Thymus (tissue), 11 donors: ENCODE data around the gene CDCA3. TPM values are rescaled to one million over a fixed set of nuclear protein-coding genes. Genes with fewer than 3 reads are reported as not detected.
A peak's percentile ranks its signal among the peaks of the same experiment; 100 is the strongest.

ENCODE experiments used
- DNase-seq, 9 donors: peaks; one replicate each; pipeline ENCODE4 v3.0.0-alpha.2; 2013; ENCODE audit warnings: low spot score in 9 of 9, low read depth in 6 of 9, missing footprints in 1 of 9
- H3K27ac ChIP-seq, 2 donors: one replicate each; pipeline ENCODE4 v1.5.1; 2013; ENCODE audit warnings: control low read depth in 1 of 2, low read depth in 1 of 2, low read length in 1 of 2, mild to moderate bottlenecking in 1 of 2, moderate library complexity in 1 of 2
- H3K27me3 ChIP-seq, 2 donors: one replicate each; pipeline ENCODE4 v1.5.1; 2013; ENCODE audit warnings: low read length in 1 of 2; ENCODE audit not compliant: control insufficient read depth in 2 of 2, insufficient read depth in 1 of 2
- H3K36me3 ChIP-seq, 2 donors: one replicate each; pipeline ENCODE4 v1.5.1; 2013; ENCODE audit warnings: low read length in 1 of 2, mild to moderate bottlenecking in 1 of 2, moderate library complexity in 1 of 2; ENCODE audit not compliant: control insufficient read depth in 2 of 2, insufficient read depth in 2 of 2
- H3K4me1 ChIP-seq, 2 donors: one replicate each; pipeline ENCODE4 v1.5.1; 2013; ENCODE audit warnings: low read length in 2 of 2; ENCODE audit not compliant: control insufficient read depth in 2 of 2, insufficient read depth in 2 of 2
- H3K4me3 ChIP-seq, 2 donors: one replicate each; pipeline ENCODE4 v1.5.1; 2013; ENCODE audit warnings: low read length in 2 of 2, control low read depth in 1 of 2, mild to moderate bottlenecking in 1 of 2
- H3K9me3 ChIP-seq, 2 donors: one replicate each; pipeline ENCODE4 v1.5.1; 2013; ENCODE audit warnings: low read length in 1 of 2, mild to moderate bottlenecking in 1 of 2; ENCODE audit not compliant: control insufficient read depth in 2 of 2, insufficient read depth in 1 of 2
- WGBS: extraction: QIAGEN DNeasy Blood & Tissue Kit; methylation state at CpG from one replicate; pipeline ENCODE4 v1.1.7; 2013; 5-methylcytosine and 5-hydroxymethylcytosine counted together
- polyA plus RNA-seq: library from polyadenylated mRNA; stranded (reverse); fragments of 200-250 nt; gene quantifications from one replicate; pipeline ENCODE4 v1.2.3, GENCODE V29; 2013
- total RNA-seq: library from RNA; stranded (reverse); fragments of 120-200 nt; gene quantifications from one replicate; pipeline ENCODE4 v1.2.4, GENCODE V29; 2013
- donor health status: healthy.

The CDCA3 gene
- total and polyA plus RNA-seq, 2 donors: 5.9 to 44.3 TPM

GRCh38 chr12:6816598-6816997, 34.5 kb downstream of the CDCA3 start:
- peaks cover 4 to 32% of the 10 kb centered on the region in 2 donors for H3K4me1 ChIP-seq
- 89% methylated on average over 3 of the region's 3 CpGs for WGBS
- H3K4me3 ChIP-seq: no peak overlapping the region
- no peak for DNase-seq
- peaks cover 0 to 3% of the 10 kb centered on the region in 2 donors for H3K9me3 ChIP-seq
- H3K36me3 ChIP-seq: peaks cover 69 to 86% of the 10 kb centered on the region in 2 donors
- peaks cover 0 to 5% of the 10 kb centered on the region in 2 donors for H3K27me3 ChIP-seq
- H3K27ac ChIP-seq: no peak overlapping the region

- DNase-seq: no peak
- Histone ChIP-seq H3K36me3 (peaks cover 68 to 77% of the 10 kb centered on the region in 2 donors), H3K4me1 (peaks cover 0 to 16% of the 10 kb centered on the region in 2 donors), H3K4me3 (no peak overlapping the region), H3K27me3 (no peaks in the 10 kb centered on the region), H3K9me3 (peaks cover 0 to 3% of the 10 kb centered on the region in 2 donors), H3K27ac (no peak overlapping the region)
- 91% methylated on average over 4 of the region's 4 CpGs for WGBS
Observed at GRCh38 chr12:6813363-6813762, 37.7 kb downstream of the CDCA3 start.

- WGBS: 83% methylated on average over 1 of the region's 1 CpG
- peak overlapping the region in 1 of 2 donors; percentile 39 for H3K27ac ChIP-seq
- no peak for DNase-seq
Observed at GRCh38 chr12:6810758-6811157, 40.3 kb downstream of the CDCA3 start.

GRCh38 chr12:6809056-6809455, 42.0 kb downstream of the CDCA3 start:
- Histone ChIP-seq H3K36me3 (peaks cover 39 to 62% of the 10 kb centered on the region in 2 donors), H3K4me3 (no peak overlapping the region), H3K4me1 (peaks cover 0 to 11% of the 10 kb centered on the region in 2 donors), H3K27ac (no peak overlapping the region), H3K9me3 (no peaks in the 10 kb centered on the region), H3K27me3 (no peaks in the 10 kb centered on the region)
- no peak for DNase-seq
- 94% methylated on average over 10 of the region's 10 CpGs for WGBS

More at GRCh38 chr12:6810758-6811157, 40.3 kb downstream of the CDCA3 start:
- H3K36me3 ChIP-seq: peaks cover 54 to 66% of the 10 kb centered on the region in 2 donors
- no peak overlapping the region for H3K4me3 ChIP-seq
- H3K27me3 ChIP-seq: no peaks in the 10 kb centered on the region
- H3K9me3 ChIP-seq: no peaks in the 10 kb centered on the region
- peaks cover 0 to 11% of the 10 kb centered on the region in 2 donors for H3K4me1 ChIP-seq

GRCh38 chr12:6807170-6807569, 43.9 kb downstream of the CDCA3 start:
- Histone ChIP-seq H3K27me3 (no peaks in the 10 kb centered on the region), H3K27ac (no peak overlapping the region), H3K9me3 (no peaks in the 10 kb centered on the region), H3K36me3 (peaks cover 41 to 61% of the 10 kb centered on the region in 2 donors), H3K4me1 (peaks cover 0 to 11% of the 10 kb centered on the region in 2 donors), H3K4me3 (no peak overlapping the region)
- WGBS: 95% methylated on average over 1 of the region's 1 CpG
- no peak for DNase-seq

GRCh38 chr12:6799147-6799546, 51.9 kb downstream of the CDCA3 start:
- DNase-seq: no peak
- Histone ChIP-seq H3K27ac (no peak overlapping the region), H3K4me3 (no peak overlapping the region), H3K27me3 (peaks cover 0 to 4% of the 10 kb centered on the region in 2 donors), H3K9me3 (no peaks in the 10 kb centered on the region), H3K4me1 (peaks cover 5 to 33% of the 10 kb centered on the region in 2 donors), H3K36me3 (peaks cover 63 to 87% of the 10 kb centered on the region in 2 donors)
- WGBS: 93% methylated on average over 5 of the region's 5 CpGs

Other genes with a start within 250 kb of the CDCA3 start
- 177 TPM for gene CHD4, start 243.9 kb downstream of the CDCA3 start, total RNA-seq
- 230 TPM for gene CHD4, start 243.9 kb downstream of the CDCA3 start, polyA plus RNA-seq
- 2.4 TPM for gene LPAR5, start 215.3 kb downstream of the CDCA3 start, total RNA-seq
- 3.2 TPM for gene LPAR5, start 215.3 kb downstream of the CDCA3 start, polyA plus RNA-seq
- gene ACRBP, start 203.9 kb downstream of the CDCA3 start, total RNA-seq: 2.0 TPM
- 10.5 TPM for gene ACRBP, start 203.9 kb downstream of the CDCA3 start, polyA plus RNA-seq
- gene ING4, start 188.2 kb downstream of the CDCA3 start, total RNA-seq: 74.0 TPM
- 70.0 TPM for gene ING4, start 188.2 kb downstream of the CDCA3 start, polyA plus RNA-seq
- 17.2 TPM for gene ZNF384, start 161.9 kb downstream of the CDCA3 start, total RNA-seq
- gene ZNF384, start 161.9 kb downstream of the CDCA3 start, polyA plus RNA-seq: 39.3 TPM
- 0.09 TPM for gene PIANP, start 150.5 kb downstream of the CDCA3 start, total RNA-seq
- 0.23 TPM for gene PIANP, start 150.5 kb downstream of the CDCA3 start, polyA plus RNA-seq
- gene COPS7A, start 127.2 kb downstream of the CDCA3 start, total RNA-seq: 28.0 TPM
- 39.8 TPM for gene COPS7A, start 127.2 kb downstream of the CDCA3 start, polyA plus RNA-seq
- 69.5 TPM for gene MLF2, start 98.1 kb downstream of the CDCA3 start, total RNA-seq
- 131 TPM for gene MLF2, start 98.1 kb downstream of the CDCA3 start, polyA plus RNA-seq
- gene PTMS, start 84.9 kb downstream of the CDCA3 start, total RNA-seq: 21.9 TPM
- 186 TPM for gene PTMS, start 84.9 kb downstream of the CDCA3 start, polyA plus RNA-seq
- 1.5 TPM for gene LAG3, start 78.8 kb downstream of the CDCA3 start, total RNA-seq
- gene LAG3, start 78.8 kb downstream of the CDCA3 start, polyA plus RNA-seq: 4.8 TPM
- 91.9 TPM for gene CD4, start 61.8 kb downstream of the CDCA3 start, total RNA-seq
- gene CD4, start 61.8 kb downstream of the CDCA3 start, polyA plus RNA-seq: 50.9 TPM
- 1.4 TPM for gene GPR162, start 29.5 kb downstream of the CDCA3 start, total RNA-seq
- 4.4 TPM for gene GPR162, start 29.5 kb downstream of the CDCA3 start, polyA plus RNA-seq
- 1.0 TPM for gene P3H3, start 22.9 kb downstream of the CDCA3 start, total RNA-seq
- gene P3H3, start 22.9 kb downstream of the CDCA3 start, polyA plus RNA-seq: 4.4 TPM
- 0.14 TPM for gene GNB3, start 10.4 kb downstream of the CDCA3 start, total RNA-seq
- gene GNB3, start 10.4 kb downstream of the CDCA3 start, polyA plus RNA-seq: 1.3 TPM
- 61.1 TPM for gene USP5, start 864 bp upstream of the CDCA3 start, total RNA-seq
- gene USP5, start 864 bp upstream of the CDCA3 start, polyA plus RNA-seq: 32.2 TPM
- gene TPI1, start 16.2 kb upstream of the CDCA3 start, total RNA-seq: 628 TPM
- 282 TPM for gene TPI1, start 16.2 kb upstream of the CDCA3 start, polyA plus RNA-seq
- 10.7 TPM for gene SPSB2, start 22.0 kb upstream of the CDCA3 start, total RNA-seq
- gene SPSB2, start 22.0 kb upstream of the CDCA3 start, polyA plus RNA-seq: 14.9 TPM
- gene LRRC23, start 53.5 kb upstream of the CDCA3 start, total RNA-seq: 6.2 TPM
- 11.5 TPM for gene LRRC23, start 53.5 kb upstream of the CDCA3 start, polyA plus RNA-seq
- 12.1 TPM for gene ENO2, start 63.3 kb upstream of the CDCA3 start, total RNA-seq
- 29.3 TPM for gene ENO2, start 63.3 kb upstream of the CDCA3 start, polyA plus RNA-seq
- 1.6 TPM for gene ATN1, start 76.7 kb upstream of the CDCA3 start, total RNA-seq
- gene ATN1, start 76.7 kb upstream of the CDCA3 start, polyA plus RNA-seq: 30.3 TPM
- gene RNU7-1, start 92.5 kb upstream of the CDCA3 start, total RNA-seq: not detected
- gene RNU7-1, start 92.5 kb upstream of the CDCA3 start, polyA plus RNA-seq: not detected
- 446 TPM for gene C12orf57, start 92.7 kb upstream of the CDCA3 start, total RNA-seq
- gene C12orf57, start 92.7 kb upstream of the CDCA3 start, polyA plus RNA-seq: 421 TPM
- 147 TPM for gene PTPN6, start 100.1 kb upstream of the CDCA3 start, total RNA-seq
- 213 TPM for gene PTPN6, start 100.1 kb upstream of the CDCA3 start, polyA plus RNA-seq
- gene PHB2, start 119.4 kb upstream of the CDCA3 start, total RNA-seq: 288 TPM
- gene PHB2, start 119.4 kb upstream of the CDCA3 start, polyA plus RNA-seq: 149 TPM
- 56.2 TPM for gene EMG1, start 119.6 kb upstream of the CDCA3 start, total RNA-seq
- gene EMG1, start 119.6 kb upstream of the CDCA3 start, polyA plus RNA-seq: 27.6 TPM
- gene LPCAT3, start 167.2 kb upstream of the CDCA3 start, total RNA-seq: 16.1 TPM
- 28.2 TPM for gene LPCAT3, start 167.2 kb upstream of the CDCA3 start, polyA plus RNA-seq
- 74.2 TPM for gene C1S, start 209.4 kb upstream of the CDCA3 start, total RNA-seq
- gene C1S, start 209.4 kb upstream of the CDCA3 start, polyA plus RNA-seq: 196 TPM
- 51.5 TPM for gene C1R, start 241.2 kb upstream of the CDCA3 start, total RNA-seq
- gene C1R, start 241.2 kb upstream of the CDCA3 start, polyA plus RNA-seq: 149 TPM